ENCODE results near the gene CACNB4.
A peak's percentile ranks its signal among the peaks of the same experiment; 100 is the strongest.

CACNB4 gene

GRCh38 chr2:151908204-151908882, 190.5 kb downstream of the CACNB4 start:
- DNase-seq = peak; percentile 28
- in situ Hi-C loops (cut with HindIII; ENCODE audit: low pct_ligation_motif_present, low sequenced_read_pairs) = no loop called here

GRCh38 chr2:151907286-151908203, 191.3 kb downstream of the CACNB4 start:
- Histone ChIP-seq H3K36me3 (replicated peaks) (no peaks in the 10 kb centered on the region), H3K27me3 (replicated peaks) (no peaks in the 10 kb centered on the region), H3K4me3 (ENCODE audit: low read depth, low read length) (no peak overlapping the region), H3K27ac (no peak overlapping the region)
- TF ChIP-seq CTCF (IDR thresholded peaks at IDR 0.05; ENCODE audit: low read depth, low read length, missing control alignments) = no peak
- in situ Hi-C loops (cut with HindIII; ENCODE audit: low pct_ligation_motif_present, low sequenced_read_pairs) = no loop called here
- no peak for DNase-seq

More at GRCh38 chr2:151908204-151908882, 190.5 kb downstream of the CACNB4 start:
- no peak overlapping the region for H3K4me3 ChIP-seq (ENCODE audit: low read depth, low read length)
- no peak for TF ChIP-seq CTCF (IDR thresholded peaks at IDR 0.05; ENCODE audit: low read depth, low read length, missing control alignments)
- H3K27me3 ChIP-seq (replicated peaks) = no peaks in the 10 kb centered on the region
- no peak overlapping the region for H3K27ac ChIP-seq
- no peaks in the 10 kb centered on the region for H3K36me3 ChIP-seq (replicated peaks)

DNA sequence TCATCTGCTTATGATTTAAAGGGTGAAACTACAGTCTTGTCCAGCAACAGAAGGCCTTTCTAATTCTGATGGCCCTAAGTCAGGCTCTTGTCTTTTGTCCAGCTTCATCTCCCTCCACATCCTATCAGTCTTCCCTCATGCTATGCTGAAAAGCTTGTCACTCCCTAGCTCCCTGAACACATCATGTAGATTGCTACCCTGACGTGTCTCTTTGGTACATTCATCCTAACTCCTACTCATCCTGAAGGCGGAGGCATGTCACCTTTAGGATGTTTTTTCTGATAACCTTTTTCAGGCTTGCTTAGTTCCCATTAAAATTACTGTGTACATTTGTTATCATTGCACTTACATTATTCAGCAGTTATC, 192.2 kb downstream of the CACNB4 start:
- TF ChIP-seq CTCF (IDR thresholded peaks at IDR 0.05; ENCODE audit: low read depth, low read length, missing control alignments) = no peak
- Histone ChIP-seq H3K36me3 (replicated peaks) (no peaks in the 10 kb centered on the region), H3K27ac (no peak overlapping the region), H3K4me3 (ENCODE audit: low read depth, low read length) (no peak overlapping the region), H3K27me3 (replicated peaks) (no peaks in the 10 kb centered on the region)
- no peak for DNase-seq
- in situ Hi-C loops (cut with HindIII; ENCODE audit: low pct_ligation_motif_present, low sequenced_read_pairs) = no loop called here

- no peak for DNase-seq
- Histone ChIP-seq H3K36me3 (replicated peaks) (no peaks in the 10 kb centered on the region), H3K4me3 (ENCODE audit: low read depth, low read length) (no peak overlapping the region), H3K27me3 (replicated peaks) (no peaks in the 10 kb centered on the region), H3K27ac (no peak overlapping the region)
- TF ChIP-seq CTCF (IDR thresholded peaks at IDR 0.05; ENCODE audit: low read depth, low read length, missing control alignments) = no peak
- in situ Hi-C loops (cut with HindIII; ENCODE audit: low pct_ligation_motif_present, low sequenced_read_pairs) = no loop called here
Measured at GRCh38 chr2:151905963-151906632, 192.7 kb downstream of the CACNB4 start.

- H3K27me3 ChIP-seq (replicated peaks) = no peaks in the 10 kb centered on the region
- no peak overlapping the region for H3K4me3 ChIP-seq (ENCODE audit: low read depth, low read length)
- no peak overlapping the region for H3K27ac ChIP-seq
- H3K36me3 ChIP-seq (replicated peaks) = no peaks in the 10 kb centered on the region
- no peak for DNase-seq
- in situ Hi-C loops (cut with HindIII; ENCODE audit: low pct_ligation_motif_present, low sequenced_read_pairs) = no loop called here
- TF ChIP-seq CTCF (IDR thresholded peaks at IDR 0.05; ENCODE audit: low read depth, low read length, missing control alignments) = no peak
Measured at GRCh38 chr2:151904807-151905206, 194.0 kb downstream of the CACNB4 start.
